ENCODE data around the gene FMNL1. TPM values are rescaled to one million over a fixed set of nuclear protein-coding genes. Genes with fewer than 3 reads are reported as not detected.

The FMNL1 gene
- total and polyA plus RNA-seq, 3 donors from 2014 or later = 11.1 to 15.8 (median 13.9) TPM

DNA sequence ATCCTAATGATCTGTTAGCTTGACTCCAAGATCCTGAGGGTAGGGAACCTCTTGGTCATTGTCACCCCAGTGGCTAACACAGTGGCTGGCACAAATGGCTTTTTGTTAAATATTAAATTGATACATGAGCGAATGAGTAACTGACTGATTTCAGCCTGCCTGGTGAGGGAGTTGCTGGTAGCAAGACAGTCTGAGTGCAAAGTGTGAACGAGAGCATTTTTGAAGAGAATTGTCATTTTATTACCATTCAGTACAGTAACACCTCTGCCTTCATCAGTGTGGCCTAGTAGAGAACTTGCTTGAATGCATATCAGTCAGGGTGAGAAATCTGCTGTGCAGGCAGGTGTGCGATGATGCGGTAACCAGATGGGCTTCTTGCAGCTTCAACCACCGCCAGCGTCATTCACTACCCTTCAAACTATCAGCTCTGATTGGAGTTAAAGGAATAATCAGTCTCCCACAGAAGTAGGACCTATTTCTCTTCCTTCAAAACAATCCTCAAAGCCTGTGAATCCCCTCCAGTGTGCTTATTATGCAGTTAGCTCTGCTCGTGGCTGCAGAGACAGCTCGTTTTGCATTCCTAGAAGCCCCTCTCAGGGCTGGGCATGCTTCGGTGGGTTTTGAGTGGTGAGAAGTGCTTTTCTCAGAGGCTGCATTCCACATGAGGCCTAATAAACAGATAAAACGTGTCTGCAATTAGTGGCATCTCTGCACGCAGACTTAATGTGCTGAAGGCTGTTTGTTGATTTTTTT lies 31.0 kb upstream of the FMNL1 start:
- Histone ChIP-seq H3K36me3 (ENCODE audit: low read depth, missing control alignments) (no peaks in the 10 kb centered on the region), H3K27ac (peak overlapping the region; percentile 5 to 41), H3K27me3 (no peaks in the 10 kb centered on the region), H3K9me3 (no peaks in the 10 kb centered on the region), H3K4me1 (peaks cover 7% of the 10 kb centered on the region), H3K4me3 (no peak overlapping the region)
- intact Hi-C loops (cut with DNase I; ENCODE audit: low total_unique reads) = no loop called here
- TF ChIP-seq, protein P1, sequence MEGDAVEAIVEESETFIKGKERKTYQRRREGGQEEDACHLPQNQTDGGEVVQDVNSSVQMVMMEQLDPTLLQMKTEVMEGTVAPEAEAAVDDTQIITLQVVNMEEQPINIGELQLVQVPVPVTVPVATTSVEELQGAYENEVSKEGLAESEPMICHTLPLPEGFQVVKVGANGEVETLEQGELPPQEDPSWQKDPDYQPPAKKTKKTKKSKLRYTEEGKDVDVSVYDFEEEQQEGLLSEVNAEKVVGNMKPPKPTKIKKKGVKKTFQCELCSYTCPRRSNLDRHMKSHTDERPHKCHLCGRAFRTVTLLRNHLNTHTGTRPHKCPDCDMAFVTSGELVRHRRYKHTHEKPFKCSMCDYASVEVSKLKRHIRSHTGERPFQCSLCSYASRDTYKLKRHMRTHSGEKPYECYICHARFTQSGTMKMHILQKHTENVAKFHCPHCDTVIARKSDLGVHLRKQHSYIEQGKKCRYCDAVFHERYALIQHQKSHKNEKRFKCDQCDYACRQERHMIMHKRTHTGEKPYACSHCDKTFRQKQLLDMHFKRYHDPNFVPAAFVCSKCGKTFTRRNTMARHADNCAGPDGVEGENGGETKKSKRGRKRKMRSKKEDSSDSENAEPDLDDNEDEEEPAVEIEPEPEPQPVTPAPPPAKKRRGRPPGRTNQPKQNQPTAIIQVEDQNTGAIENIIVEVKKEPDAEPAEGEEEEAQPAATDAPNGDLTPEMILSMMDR (IDR thresholded peaks at IDR 0.05) = no peak
- TF ChIP-seq POLR2A (IDR thresholded peaks at IDR 0.05) = no peak
- DNase-seq = no peak
- 71 to 80% methylated on average over 11 of the region's 11 CpGs for WGBS, 2 donors

DNA sequence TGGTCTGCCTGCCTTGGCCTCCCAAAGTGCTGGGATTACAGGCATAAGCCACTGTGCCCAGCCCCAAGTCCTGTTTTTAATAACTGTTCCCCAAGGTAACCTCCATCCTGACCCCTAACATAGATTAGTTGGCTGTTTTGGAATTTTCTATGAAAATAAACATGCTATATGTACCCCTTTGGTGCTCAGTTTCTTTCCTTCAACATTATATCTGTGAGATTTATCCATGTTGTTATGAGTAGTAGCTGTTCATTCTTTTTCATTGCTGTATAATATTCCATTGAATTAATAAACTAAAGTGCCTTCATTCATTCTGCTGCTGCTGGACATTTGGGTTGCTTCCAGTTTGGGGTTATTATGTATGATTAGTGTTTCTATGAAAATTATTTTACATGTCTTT lies 26.3 kb upstream of the FMNL1 start:
- intact Hi-C loops (cut with DNase I; ENCODE audit: low total_unique reads) = no loop called here

DNA sequence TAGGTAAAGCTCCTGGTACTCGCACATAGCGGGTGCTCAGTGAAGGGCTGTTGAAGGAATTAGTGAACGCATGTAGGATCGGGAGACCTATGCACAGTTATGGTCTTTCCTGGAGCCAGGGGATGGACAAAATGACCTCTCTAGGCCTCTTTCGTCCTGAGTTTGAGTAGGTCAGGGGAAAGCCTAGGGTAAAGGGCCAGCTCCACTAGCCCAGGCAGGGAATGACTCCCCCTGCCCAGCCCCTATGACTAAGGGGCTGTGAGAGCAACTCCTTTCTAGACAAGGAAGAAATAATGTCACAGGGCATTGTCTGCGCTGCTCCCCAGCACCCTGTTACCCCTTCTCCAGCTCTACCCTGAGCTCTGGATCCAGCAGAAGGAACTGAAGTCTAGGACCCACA lies 24.6 kb upstream of the FMNL1 start:
- TF ChIP-seq, protein P1 (IDR thresholded peaks at IDR 0.05) = no peak
- no peak for TF ChIP-seq POLR2A (IDR thresholded peaks at IDR 0.05)
- WGBS, 2 donors = 67 to 71% methylated on average over 6 of the region's 6 CpGs

More for the DNA sequence above, 26.3 kb upstream of the FMNL1 start:
- H3K27ac ChIP-seq = peak overlapping the region in 1 of 2 donors; percentile 39
- no peaks in the 10 kb centered on the region for H3K27me3 ChIP-seq
- no peaks in the 10 kb centered on the region for H3K36me3 ChIP-seq (ENCODE audit: low read depth, missing control alignments)
- H3K9me3 ChIP-seq = no peaks in the 10 kb centered on the region
- H3K4me3 ChIP-seq = no peak overlapping the region
- peaks cover 22% of the 10 kb centered on the region for H3K4me1 ChIP-seq
- TF ChIP-seq POLR2A (IDR thresholded peaks at IDR 0.05) = no peak
- TF ChIP-seq, protein P1 (IDR thresholded peaks at IDR 0.05) = no peak
- DNase-seq = no peak

DNA sequence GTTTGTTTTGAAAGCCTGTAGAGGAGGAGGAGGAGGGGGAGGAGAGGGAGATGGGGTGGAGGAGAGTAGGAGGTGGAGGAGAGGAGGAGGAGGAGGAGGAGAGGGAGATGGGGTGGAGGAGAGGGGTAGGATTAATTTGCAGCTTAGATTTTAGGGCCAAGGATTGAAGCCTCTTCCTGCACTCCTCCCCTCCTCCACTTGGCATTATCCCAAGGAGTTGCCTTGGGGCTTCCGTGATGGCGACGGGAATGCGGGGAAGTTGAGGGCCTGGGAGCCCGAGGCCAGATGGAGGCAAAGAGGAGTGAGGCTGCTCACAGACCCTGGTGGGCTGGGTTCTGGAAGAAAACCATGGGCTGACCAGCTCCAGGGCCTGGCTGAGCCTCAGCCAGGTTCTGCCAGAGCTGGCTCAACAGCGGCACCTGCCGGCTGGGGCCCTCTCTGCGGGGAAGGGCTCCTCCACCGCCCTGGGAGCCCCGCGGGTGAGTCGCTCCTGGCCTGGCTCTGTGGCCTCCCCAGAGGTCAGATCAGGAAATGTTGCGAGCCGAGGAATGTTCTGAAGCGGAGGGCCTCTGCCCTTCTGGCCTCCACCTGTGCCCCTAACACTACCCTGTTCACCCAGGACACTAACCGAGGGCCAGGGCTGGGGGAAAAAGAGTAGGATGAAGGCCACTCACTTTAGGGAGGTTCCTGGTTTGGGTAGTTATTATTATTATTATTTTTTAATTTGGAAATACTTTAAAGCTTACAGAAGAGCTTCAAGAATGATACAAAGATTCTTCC lies 23.9 kb upstream of the FMNL1 start:
- H3K4me3 ChIP-seq = no peak overlapping the region
- TF ChIP-seq POLR2A (IDR thresholded peaks at IDR 0.05) = no peak
- TF ChIP-seq, protein P1 (IDR thresholded peaks at IDR 0.05) = peak; percentile 91 to 99 (median 98)
- peak overlapping the region; percentile 13 to 43 for H3K27ac ChIP-seq
- H3K9me3 ChIP-seq = no peaks in the 10 kb centered on the region
- H3K4me1 ChIP-seq = peaks cover 21% of the 10 kb centered on the region
- DNase-seq = peak; percentile 94
- intact Hi-C loops (cut with DNase I; ENCODE audit: low total_unique reads) = no loop called here
- H3K27me3 ChIP-seq = no peaks in the 10 kb centered on the region
- H3K36me3 ChIP-seq (ENCODE audit: low read depth, missing control alignments) = no peaks in the 10 kb centered on the region
- WGBS, 2 donors = 4 to 11% methylated on average over 11 to 14 of the region's 16 CpGs

More for the DNA sequence above, 24.6 kb upstream of the FMNL1 start:
- peak overlapping the region; percentile 13 to 43 for H3K27ac ChIP-seq
- no peaks in the 10 kb centered on the region for H3K27me3 ChIP-seq
- peaks cover 21% of the 10 kb centered on the region for H3K4me1 ChIP-seq
- no peak for DNase-seq
- intact Hi-C loops (cut with DNase I; ENCODE audit: low total_unique reads) = no loop called here
- H3K9me3 ChIP-seq = no peaks in the 10 kb centered on the region
- no peak overlapping the region for H3K4me3 ChIP-seq
- no peaks in the 10 kb centered on the region for H3K36me3 ChIP-seq (ENCODE audit: low read depth, missing control alignments)
